HG02623 (cell line): Measurements from ENCODE around the gene NBEA.

Experiments
- ATAC-seq: cut with Tn5 transposase; IDR thresholded peaks from one replicate; pipeline ENCODE4 v1.9.1; 2021; ENCODE audit warnings: moderate library complexity; ENCODE audit not compliant: unreplicated experiment

NBEA gene

GRCh38 chr13:35164324-35164932, 222.4 kb downstream of the NBEA start:
- peak; percentile 78 for ATAC-seq

GRCh38 chr13:35165205-35165604, 223.1 kb downstream of the NBEA start:
- ATAC-seq: no peak

DNA sequence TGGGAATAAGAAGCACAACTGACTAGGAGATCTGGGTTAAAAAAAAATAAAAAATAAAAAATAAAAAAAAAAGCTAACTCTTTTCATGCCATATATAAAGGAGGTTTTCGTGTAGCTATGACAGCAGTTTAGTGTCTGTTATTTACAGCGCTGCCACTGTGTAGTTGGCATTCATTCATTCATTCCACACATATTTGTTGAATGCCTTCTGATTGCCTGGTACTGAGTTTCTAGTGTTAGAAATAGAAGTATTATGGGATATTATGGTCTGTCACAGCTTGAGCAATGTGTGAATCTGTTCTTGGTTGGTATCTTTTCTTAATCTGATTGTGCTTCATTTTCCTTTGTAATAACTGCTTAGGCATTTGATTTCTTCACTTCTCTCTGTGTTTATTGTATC, 237.4 kb downstream of the NBEA start:
- ATAC-seq: no peak

GRCh38 chr13:35179920-35180663, 238.0 kb downstream of the NBEA start:
- ATAC-seq: no peak

- ATAC-seq: no peak
Observed at GRCh38 chr13:35190241-35190640, 248.2 kb downstream of the NBEA start.

DNA sequence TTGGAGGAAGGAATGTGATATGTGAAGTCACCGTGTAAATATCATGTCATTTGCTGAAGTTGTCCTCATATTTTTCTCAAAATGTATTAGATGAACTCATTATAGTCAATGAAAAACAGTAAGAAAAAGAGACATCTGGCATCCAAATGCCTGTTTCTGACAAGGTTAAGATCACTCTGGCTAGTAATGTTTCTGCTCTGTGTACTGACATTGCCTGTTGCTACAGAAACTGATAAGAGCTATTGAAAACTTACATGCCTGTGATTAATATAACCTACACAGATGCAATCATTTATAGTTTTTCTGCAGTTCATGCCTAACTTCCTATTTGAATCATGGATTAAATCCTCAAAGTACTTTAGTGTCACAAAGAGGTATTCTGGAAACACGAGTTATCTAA, 249.8 kb downstream of the NBEA start:
- ATAC-seq: no peak

GRCh38 chr13:35198613-35199200, 256.6 kb downstream of the NBEA start:
- ATAC-seq: no peak

- no peak for ATAC-seq
Observed at GRCh38 chr13:35208587-35208986, 266.5 kb downstream of the NBEA start.

DNA sequence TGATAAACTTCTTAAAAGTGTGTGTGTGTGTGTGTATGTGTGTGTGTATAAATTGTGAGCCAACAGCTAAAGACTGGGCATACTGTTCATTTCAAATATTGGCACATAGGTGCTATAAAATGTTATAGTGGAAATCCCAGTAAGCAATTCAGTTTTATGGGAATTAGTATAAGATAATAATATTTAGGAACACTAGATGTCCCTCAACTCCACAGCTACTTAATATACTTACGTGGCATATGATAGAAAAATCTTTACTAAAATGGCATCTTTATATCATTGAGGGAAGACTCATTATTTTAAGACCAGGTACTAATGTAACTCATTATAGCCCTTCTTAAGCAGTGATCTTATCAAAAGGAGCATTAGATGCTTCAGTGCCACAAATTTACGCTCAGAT, 268.2 kb downstream of the NBEA start:
- no peak for ATAC-seq

DNA sequence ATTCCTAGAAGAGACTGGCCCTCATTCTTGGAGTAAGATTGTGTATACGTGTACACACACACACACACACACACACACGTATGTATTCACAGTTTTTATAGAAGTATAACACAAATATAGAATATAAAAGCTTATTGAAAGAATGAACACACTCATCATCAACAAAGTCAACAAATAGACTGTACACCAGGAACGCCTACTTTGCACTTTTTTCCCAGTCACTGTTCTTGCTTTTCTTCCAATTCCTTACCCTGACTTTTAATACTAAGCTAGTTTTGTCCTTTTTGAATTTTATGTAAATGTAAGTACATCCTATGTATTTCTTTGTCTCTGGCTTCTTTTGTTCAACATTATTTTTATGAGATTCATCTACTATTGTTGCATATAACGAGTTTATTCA, 269.9 kb downstream of the NBEA start:
- no peak for ATAC-seq

DNA sequence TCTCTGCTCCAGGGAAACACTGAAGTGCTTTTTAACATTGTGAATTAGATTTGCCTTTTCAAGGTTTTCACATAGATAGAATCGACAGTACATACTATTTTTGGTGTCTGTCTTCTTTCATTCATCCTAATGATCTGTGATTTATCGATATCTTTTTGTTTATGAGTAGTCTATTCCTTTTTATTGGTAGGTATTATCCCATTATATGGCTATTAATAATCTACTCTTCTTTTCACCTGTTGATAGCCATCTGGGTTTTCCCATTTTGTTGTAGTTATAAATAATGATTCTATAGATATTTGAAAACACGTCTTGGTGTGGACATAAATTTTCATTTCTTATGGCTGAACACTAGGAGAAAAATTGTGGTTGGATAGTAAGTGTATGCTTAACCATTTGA, 271.8 kb downstream of the NBEA start:
- no peak for ATAC-seq

GRCh38 chr13:35216131-35216530, 274.1 kb downstream of the NBEA start:
- no peak for ATAC-seq

GRCh38 chr13:35219021-35219420, 277.0 kb downstream of the NBEA start:
- ATAC-seq: no peak

DNA sequence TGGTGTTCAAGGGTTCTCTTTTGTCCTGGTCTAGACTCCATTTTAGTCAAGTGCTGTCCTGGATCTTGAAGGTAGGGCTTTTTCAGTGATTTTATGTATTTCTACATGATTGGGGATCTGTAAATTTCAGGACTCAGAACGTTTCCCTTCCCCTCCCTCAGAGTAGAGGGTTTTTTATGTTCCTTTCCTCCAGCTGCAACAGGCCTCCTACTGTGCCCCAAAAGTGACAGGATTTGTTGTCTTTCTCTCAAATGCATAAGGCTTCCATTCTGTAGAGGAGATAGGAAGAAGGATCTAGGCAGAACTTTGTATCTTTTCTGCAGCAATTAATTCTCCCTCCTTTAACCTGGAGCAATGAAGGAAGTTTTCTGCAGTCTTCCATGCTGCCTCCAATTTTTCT, 283.1 kb downstream of the NBEA start:
- ATAC-seq: no peak

DNA sequence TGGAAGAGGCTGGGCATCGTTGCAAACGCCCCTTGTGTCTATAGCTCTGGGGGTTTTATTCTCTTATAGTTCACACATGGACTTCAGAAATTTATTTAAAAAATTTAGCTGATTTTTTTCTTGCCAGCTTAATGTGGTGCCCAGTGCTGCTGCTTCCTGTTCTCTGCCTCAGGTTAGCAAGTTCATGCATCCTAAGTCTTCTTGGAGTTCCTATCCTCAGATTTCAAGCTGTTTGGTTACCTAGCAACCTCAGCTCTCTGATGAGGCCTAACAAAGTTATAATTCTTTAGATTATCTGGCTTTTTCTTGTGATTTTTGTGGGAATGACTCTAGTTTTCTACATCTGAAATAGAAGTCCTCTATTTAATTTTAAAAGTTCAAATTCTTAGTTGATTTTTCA, 283.5 kb downstream of the NBEA start:
- ATAC-seq: no peak

GRCh38 chr13:35228536-35228935, 286.5 kb downstream of the NBEA start:
- no peak for ATAC-seq

- ATAC-seq: no peak
Observed at GRCh38 chr13:35231426-35231825, 289.4 kb downstream of the NBEA start.

- ATAC-seq: no peak
Observed at GRCh38 chr13:35238274-35238673, 296.2 kb downstream of the NBEA start.

DNA sequence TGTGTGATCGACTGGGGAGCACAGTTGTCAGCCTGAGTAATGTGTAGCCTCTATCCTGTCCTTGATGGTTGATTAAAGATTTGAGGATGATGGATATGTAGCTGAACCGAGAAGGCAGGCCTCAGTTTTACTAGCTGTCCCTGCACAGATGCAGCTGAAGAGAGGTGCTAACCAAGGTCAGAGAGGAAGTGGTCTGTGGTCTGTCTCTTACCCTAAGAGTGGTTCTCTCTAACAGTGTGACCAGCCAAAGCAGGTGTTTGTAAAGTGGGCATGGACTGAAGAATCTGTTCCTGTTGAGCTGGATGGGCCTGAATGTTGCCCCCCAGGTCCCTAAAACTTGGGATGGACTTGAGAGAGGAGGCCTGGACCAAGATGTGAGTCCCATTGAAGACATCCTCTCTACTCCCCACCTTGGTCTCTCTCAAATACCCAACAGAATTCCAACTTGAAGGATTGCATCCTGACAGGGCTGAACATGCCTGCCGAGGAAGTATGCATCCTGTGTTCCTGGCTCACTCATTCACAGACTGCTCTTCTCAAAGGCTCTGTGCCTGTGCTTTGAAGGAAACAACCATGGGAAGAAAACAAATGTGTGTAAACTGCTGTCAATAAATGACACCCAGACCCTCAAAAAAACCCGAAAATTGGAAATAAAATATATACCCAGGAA, 310.6 kb downstream of the NBEA start:
- peak; percentile 95 for ATAC-seq

DNA sequence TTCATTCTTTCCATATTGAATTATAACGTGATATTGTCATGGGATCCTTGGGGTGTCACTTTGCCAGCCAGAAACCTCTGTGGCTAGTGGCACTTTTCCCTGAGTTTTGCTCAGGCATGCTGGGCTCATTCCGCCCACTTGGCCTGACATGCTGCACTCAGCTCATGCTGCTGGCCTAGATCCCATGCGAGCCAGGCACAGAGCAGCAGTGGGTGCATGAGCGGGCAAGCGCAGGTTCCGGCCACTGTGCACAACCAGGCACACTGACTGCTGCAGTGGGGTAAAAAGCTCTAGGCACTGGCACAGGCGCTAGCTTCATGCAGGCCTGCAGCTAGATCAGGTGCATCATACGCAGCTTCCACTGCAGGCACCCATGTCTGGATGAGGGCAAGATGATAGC, 313.2 kb downstream of the NBEA start:
- no peak for ATAC-seq

DNA sequence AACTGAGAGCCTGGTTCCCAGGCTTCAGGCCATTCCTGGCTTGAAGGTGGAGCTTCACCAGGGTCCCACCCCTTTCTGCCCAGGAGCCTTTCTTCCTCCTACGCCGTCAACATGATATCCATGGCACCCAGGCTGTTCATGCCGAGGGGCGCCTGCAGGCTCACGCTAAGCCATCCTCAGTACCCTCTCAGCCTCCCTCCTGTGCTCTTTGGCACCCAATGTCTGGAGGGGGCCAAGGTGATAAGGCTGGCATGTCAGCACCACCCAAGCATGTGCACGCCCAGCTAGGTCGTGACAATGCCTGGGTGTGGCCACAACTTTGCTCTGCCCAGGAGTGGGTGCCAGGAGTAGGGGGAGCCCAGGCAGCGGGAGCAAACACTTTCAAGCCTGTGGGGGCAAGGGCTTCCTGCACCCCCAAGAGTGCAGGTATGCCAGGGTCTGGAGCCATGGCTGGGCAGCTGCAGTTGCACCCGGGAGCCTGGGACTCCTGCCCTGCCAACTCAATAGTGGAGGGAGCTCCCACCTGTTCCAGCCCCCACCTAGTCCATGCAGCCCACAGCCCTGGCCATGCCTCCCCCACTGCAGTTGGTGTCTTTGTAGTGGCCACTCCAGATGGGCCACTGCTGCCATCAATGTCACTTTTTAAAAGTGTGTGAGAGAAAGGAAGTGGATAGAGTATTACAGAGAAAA, 314.5 kb downstream of the NBEA start:
- ATAC-seq: no peak
